Measurements from ENCODE around the gene PCNA.

DNA sequence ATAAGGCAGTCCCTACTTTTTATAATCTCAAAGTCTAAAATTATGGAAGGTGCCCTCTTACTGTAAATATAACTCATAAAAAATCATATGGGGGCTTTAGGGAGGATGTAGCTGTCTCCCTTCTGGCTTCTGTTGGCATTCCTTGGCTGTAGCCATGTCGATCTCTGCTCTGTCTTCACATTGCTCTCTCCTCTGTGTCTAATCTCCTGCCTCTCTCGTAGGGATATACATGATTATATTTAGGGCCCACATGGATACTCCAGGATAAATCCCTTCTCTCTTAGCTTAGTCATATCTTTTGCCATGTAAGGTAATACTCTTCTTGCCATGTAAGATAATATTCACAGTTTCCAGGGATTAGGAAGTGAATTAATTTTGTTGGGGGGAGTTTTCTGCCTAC, 35.6 kb upstream of the PCNA start:
- TF ChIP-seq, protein P1, sequence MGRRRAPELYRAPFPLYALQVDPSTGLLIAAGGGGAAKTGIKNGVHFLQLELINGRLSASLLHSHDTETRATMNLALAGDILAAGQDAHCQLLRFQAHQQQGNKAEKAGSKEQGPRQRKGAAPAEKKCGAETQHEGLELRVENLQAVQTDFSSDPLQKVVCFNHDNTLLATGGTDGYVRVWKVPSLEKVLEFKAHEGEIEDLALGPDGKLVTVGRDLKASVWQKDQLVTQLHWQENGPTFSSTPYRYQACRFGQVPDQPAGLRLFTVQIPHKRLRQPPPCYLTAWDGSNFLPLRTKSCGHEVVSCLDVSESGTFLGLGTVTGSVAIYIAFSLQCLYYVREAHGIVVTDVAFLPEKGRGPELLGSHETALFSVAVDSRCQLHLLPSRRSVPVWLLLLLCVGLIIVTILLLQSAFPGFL (CRISPR knock-in tag; IDR thresholded peaks at IDR 0.05): no peak
- no peak for TF ChIP-seq GTF2F1 (IDR thresholded peaks at IDR 0.05; ENCODE audit: low read depth, low read length)

All from K562 (cell line).